Activated CD8-positive, alpha-beta memory T cell treated with anti-CD3 and anti-CD28 coated beads, Interleukin-2, amount 50 U/mL, for 1 hour (primary cell): ENCODE measurements around the gene CCNL1.
A peak's percentile ranks its signal among the peaks of the same experiment; 100 is the strongest.

ENCODE experiments used
- DNase-seq: peaks from one replicate; pipeline ENCODE4 v3.0.0-alpha.2; 2020; ENCODE audit errors: extremely low read depth

The CCNL1 gene

GRCh38 chr3:157145606-157146322, 14.2 kb downstream of the CCNL1 start:
- DNase-seq, result no peak

DNA sequence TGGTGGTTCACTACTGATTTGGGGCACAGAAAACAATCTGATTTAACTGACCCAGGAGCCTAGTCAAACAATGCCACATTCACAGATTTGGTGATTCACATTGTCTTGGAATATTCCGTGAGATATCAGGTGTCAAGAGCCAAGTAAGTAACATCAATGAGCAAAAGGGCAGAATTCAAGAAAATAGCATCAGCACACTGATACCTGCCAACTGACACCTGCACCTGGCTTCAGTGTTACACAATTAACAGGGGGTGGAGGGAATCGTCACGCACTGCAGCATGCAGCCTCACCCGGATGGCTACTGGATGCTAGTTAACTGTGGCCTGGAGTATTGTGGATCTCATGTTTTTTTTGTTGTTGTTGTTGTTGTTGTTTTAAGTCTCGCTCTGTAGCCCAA, 17.6 kb downstream of the CCNL1 start:
- DNase-seq, result no peak

- DNase-seq, result no peak
These were observed 19.9 kb downstream of the CCNL1 start for GRCh38 chr3:157139938-157140534.

DNA sequence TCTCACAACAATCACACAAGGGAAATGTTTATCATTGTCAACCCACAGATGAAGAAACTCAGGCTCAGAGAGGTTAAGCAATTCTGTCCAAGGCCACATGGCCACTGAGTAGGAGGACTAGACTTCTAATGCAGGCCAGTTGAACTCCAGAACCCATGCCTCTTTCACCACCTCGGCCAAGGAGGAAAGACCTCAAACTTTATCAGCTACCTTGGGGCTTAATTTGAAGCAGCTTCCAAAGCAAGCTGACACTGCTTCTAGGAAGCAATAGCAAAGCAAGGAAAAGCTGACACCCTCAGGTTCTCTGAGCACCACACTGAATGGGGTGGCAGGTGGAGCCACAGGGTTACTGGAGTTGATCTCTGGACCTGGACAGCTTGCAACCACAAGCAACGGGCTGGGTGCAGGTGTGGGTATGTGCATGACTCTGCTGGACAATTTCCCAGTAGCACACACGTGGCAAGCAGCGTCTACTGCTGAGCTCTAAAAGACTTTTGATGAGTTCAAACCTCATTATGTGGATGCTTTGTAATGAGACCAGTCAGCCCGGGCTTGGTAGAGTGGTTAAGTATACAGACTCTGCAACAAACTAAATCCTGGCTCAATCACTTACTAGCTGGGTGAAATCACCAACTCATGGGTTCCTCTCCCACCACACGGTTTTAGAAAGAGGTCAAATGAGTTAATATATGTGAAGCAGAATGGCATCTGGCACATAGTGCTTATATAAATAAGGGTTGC, 23.1 kb downstream of the CCNL1 start:
- DNase-seq, result no peak

GRCh38 chr3:157135671-157136396, 24.1 kb downstream of the CCNL1 start:
- DNase-seq, result no peak

DNA sequence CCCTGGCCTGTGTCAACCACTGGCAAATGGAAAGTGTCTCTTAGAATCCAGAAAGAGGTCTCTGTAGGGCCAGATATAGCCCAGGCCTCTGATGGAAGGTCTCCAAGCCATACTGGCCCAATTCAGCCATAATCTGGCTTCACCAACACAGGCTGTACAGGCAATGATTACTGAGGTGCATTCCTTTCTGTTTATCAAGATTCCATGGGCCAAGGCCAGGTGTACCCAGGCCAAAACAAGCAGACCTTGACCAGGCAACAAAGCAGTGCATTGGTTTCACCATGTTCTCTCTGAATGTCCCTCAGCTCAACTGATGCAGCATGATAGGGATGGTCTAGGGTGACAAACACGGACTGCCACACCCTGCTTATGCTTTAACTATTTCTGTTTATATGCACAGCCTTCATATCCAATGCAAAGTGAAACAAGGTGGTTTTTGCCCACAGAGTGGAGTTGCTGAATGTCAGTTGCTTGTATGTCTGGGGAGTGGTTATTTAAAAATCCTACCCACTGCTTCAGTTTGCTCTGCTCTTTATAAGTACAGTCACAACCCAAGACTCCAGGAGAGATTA, 25.2 kb downstream of the CCNL1 start:
- no peak for DNase-seq

- DNase-seq, result no peak
These were observed 26.3 kb downstream of the CCNL1 start for GRCh38 chr3:157133434-157134320.

DNA sequence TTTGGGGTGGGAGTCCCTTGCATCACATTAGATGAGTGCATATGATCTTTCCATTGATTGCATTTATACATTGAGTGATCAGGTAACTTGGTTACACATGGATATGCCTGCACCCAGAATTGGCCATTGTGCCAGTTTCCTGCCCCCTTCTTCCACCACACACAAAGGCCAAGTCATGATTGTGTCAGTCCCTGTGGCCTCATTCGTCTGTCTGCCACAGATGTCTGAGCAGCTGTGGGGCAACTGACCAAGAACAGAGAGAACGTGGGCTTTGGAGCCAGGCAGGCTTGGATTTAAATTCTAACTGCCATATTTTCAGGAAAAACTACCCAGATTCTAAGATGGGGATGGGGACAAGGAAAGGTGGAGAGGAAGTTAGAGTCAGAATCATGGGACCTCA, 27.0 kb downstream of the CCNL1 start:
- no peak for DNase-seq

GRCh38 chr3:157132341-157132740, 27.6 kb downstream of the CCNL1 start:
- no peak for DNase-seq

GRCh38 chr3:157131861-157132260, 28.1 kb downstream of the CCNL1 start:
- no peak for DNase-seq

DNA sequence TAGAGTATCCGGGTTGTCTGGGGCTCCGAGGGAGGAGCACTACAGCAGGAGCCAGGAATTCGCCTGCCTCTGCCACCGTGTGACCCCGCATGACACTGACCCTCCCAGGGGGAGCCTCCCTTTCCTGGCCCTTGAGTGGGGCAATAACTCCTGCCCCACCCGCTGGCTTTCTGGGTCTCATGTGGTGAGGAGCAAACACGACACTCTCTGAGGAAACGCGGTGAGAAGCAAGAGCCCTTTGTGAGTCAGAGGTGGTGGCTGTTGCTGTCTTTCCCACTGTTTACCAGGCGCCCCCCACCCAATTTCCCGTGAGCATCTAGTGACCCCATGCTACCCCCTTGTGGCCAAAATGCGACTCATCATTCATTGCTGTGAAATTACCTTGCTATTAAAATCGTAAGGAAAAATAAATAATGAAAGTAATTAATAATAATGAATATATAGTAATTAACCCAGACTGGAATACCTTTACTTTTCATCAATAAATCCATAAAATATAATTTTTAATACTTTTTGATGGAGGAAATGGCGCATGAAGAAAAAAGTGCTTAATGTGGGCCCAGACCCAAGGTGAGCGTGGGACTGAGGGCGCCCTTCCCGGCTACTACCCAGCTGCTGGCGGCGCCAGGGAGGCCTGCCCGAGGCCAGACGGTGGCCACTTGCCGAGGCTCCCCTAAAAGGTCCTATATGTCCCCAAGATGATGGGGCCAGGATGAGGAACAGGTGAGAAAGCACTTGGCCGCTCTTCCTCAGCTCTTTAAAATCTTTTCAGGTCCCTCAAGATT, 29.3 kb downstream of the CCNL1 start:
- DNase-seq, result peak; percentile 89

GRCh38 chr3:157129803-157130466, 30.0 kb downstream of the CCNL1 start:
- no peak for DNase-seq

DNA sequence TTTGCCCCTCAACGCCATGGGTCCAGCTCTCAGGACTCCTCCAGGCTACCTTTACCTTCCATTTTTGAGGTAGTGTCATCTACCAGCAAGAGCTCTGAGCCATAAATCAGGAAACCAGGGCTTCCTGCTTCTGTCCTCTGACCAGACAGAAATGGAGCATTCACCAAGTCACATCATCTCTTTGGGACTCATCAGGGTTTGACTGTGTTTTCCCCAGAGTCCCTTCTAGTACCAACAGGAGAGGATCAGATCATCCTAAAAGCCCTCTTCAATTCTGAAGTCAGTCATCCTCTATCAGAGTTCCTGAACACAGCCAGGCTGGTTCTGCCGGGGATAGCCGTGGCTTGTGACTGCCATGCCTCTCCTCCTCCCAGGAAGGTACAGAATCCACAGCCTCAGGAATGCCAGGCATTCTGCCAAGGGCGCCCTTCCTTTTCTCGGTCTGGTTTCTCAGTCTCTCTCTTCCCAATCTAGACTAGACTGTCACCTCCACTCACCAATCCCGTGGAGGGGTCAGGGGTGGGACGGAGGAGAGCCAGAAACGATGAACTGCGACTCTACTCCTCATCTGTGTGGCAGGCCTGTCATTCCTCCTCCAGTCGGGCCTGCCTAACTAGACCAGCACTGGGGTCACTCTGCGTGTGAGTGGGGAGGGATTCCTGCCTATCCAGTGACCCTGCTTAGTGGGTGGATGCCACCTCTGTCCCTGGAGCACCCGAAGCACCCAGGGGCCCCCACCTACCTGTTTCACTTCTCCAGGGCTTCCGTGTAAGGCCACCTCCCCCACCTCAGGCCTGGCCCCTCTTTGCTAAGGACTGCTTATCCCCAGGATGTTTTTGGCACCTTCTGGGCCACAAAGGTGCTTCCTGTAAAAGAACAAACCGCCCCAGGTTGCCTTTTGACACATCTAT, 30.9 kb downstream of the CCNL1 start:
- no peak for DNase-seq

GRCh38 chr3:157127831-157128767, 31.8 kb downstream of the CCNL1 start:
- peak; percentile 57 for DNase-seq

DNA sequence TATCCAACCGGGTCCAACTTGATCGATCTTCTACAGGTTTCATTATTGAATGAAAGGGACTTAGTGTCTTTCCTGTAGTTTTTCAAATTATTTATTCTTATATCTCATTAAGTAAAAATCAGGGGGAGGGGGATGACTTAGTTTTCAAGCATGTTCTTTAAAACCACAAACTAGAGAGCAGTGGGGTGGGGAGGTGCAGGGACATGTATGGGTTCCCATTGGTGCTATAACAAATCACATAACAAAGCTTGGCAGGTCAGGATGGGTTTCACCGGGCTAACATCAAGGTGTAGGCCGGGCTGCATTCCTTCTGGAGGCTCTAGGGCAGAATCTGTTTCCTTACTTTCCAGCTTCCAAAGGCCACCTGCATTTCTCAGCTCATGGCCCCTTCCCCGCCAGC, 32.7 kb downstream of the CCNL1 start:
- no peak for DNase-seq

- DNase-seq, result no peak
These were observed 33.6 kb downstream of the CCNL1 start for GRCh38 chr3:157126365-157126764.

- no peak for DNase-seq
These were observed 34.8 kb downstream of the CCNL1 start for GRCh38 chr3:157125101-157125500.
